ENCODE data around the gene LEAP2. TPM values are rescaled to one million over a fixed set of nuclear protein-coding genes. Genes with fewer than 3 reads are reported as not detected.
A peak's percentile ranks its signal among the peaks of the same experiment; 100 is the strongest.

The LEAP2 gene
- total and polyA plus RNA-seq, 5 donors: 0.76 to 1.9 (median 1.5) TPM

DNA sequence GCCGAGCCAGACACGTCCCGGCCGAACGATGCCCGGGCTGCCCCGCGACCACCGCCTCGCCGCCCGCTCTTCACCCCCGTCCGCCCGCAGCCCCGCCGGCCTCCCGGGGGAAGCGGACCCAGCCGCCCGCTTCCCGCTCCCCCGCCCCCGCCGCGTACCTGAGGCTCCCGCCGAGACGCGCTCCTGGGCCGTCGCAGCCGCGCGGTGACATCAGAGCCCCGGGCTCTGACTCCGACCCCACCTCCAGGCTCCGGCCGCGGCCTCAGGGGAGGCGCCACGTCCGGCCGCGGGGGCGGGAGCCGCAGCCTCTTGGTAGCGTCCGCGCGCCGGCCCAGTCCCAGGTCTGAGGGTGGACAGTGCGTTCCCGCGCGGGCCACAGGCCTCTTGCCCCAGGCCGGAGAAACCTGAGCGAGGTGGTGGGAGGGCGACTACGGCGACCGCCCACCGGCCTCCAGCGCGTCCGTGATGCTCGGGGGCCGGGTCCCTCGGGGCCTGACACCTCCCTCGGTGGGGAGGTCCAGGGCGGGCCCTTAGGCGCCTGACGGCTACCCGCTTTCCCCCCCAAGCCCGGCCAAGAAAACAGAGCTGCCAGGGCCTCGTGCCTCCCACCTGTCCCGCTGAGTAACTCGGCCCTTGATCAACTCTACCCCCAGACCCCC lies 42.9 kb upstream of the LEAP2 start, which contains the start of gene SHROOM1:
Gene SHROOM1, minus strand, starts transcription at position 212 of the 659 bp plus-strand sequence. CDS start 4,507 bp downstream, outside the sequence.
- WGBS: 6% methylated on average over 78 of the region's 78 CpGs
- Histone ChIP-seq H3K9me3 (ENCODE audit: control insufficient read depth, low read length) (no peaks in the 10 kb centered on the region), H3K4me3 (ENCODE audit: low read length) (peak within 1 kb of the TSS; percentile 49), H3K27me3 (ENCODE audit: control insufficient read depth, insufficient read depth) (no peaks in the 10 kb centered on the region), H3K27ac (ENCODE audit: low read length) (peak within 1 kb of the TSS; percentile 5), H3K4me1 (ENCODE audit: control insufficient read depth, insufficient read depth, low read length) (no peaks in the 10 kb centered on the region)
- intact Hi-C loops (cut with DNase I): loop anchor here in 1 of 4 donors (5.0 kb wide), 1 partner anchor 52 kb away; no protein-coding TSS in a partner anchor
- DNase-seq: peak; percentile 74 to 88 (median 85)
- ATAC-seq: peak; percentile 78 to 81

DNA sequence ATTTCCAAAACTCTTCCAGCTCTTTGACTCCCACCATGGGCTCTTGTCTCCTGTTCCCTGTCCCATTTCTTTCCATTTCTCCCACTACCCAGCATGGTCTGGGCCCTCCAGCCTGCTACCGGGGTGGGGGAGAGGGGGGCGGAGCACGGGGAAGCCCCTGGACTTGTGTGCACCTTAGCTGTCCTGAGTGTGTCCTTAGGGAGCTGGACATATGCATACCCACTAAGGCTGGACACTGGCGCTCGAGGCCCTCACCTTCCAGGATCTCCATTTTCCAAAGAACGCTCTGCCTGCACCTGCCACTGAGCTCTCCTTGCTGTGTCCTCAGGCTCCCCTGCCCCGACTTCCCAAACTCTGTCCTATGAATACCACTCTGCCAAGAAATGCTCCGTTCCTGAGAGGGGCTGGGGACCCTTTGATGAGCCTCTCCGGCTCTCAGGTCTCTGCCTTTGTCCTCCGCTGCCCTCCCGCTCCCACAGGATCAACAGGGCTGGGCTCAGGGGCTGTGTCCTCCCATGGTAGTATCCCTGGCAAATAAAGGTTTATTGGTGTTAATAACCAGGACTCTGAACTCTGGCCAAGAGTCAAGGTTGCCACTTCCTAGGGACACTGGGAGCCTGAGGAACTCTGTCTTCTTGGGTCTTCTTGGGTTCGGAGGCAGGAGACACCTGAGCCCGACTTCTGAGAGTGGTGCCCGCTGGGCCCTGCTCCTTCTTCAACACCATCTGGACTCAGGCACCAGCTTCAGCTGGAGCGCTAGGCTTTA lies 42.2 kb upstream of the LEAP2 start:
- intact Hi-C loops (cut with DNase I): loop anchor here in 1 of 4 donors (5.0 kb wide), 1 partner anchor 51 kb away; no protein-coding TSS in a partner anchor
- Histone ChIP-seq H3K27ac (ENCODE audit: low read length) (no peak overlapping the region), H3K27me3 (ENCODE audit: control insufficient read depth, insufficient read depth) (no peaks in the 10 kb centered on the region), H3K4me1 (ENCODE audit: control insufficient read depth, insufficient read depth, low read length) (no peaks in the 10 kb centered on the region), H3K9me3 (ENCODE audit: control insufficient read depth, low read length) (no peaks in the 10 kb centered on the region), H3K4me3 (ENCODE audit: low read length) (peak overlapping the region; percentile 49)
- WGBS: 82% methylated on average over 15 of the region's 15 CpGs
- DNase-seq (no peak), ATAC-seq (no peak)

DNA sequence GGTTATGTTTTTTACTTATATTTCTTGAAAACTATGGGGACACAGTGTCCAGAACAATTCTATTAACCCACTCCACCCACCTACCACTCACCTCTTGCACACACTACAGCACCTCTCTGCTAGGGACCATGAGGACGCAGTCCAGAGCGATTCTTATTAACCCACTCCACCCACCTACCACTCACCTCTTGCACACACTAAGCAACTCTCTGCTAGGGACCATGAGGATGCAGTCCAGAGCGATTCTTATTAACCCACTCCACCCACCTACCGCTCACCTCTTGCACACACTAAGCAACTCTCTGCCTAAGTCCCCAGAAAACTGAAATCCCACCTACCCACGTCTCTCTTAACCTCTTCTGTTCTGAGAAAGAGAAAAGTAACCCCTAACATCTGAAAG lies 40.9 kb upstream of the LEAP2 start:
- intact Hi-C loops (cut with DNase I): loop anchor here in 1 of 4 donors (5.0 kb wide), 1 partner anchor 50 kb away; no protein-coding TSS in a partner anchor
- no peak overlapping the region for H3K27ac ChIP-seq (ENCODE audit: low read length)
- H3K4me1 ChIP-seq (ENCODE audit: control insufficient read depth, insufficient read depth, low read length): no peaks in the 10 kb centered on the region
- H3K27me3 ChIP-seq (ENCODE audit: control insufficient read depth, insufficient read depth): no peaks in the 10 kb centered on the region
- no peak for ATAC-seq
- 88% methylated on average over 5 of the region's 5 CpGs for WGBS
- H3K9me3 ChIP-seq (ENCODE audit: control insufficient read depth, low read length): no peaks in the 10 kb centered on the region
- no peak overlapping the region for H3K4me3 ChIP-seq (ENCODE audit: low read length)
- no peak for DNase-seq

DNA sequence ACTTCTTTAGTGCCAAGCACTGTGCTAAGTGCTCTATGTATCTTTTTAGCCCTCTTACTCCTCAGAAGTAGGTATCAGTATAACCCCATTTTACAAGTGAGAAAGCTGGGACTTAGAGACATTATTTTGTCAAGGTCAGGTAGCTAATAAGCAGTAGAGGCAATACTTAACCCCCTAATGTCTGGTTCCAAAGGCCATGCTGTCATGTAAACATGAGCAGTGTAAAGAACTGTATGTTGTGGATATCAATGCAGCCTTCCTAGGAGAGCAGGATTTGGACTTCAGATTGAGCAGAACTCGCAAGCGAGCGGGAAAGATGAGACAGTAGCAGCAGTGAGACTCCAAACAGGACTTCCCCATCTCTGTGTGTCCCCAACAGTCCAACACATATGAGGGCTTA lies 39.4 kb upstream of the LEAP2 start:
- Histone ChIP-seq H3K27ac (ENCODE audit: low read length) (no peak overlapping the region), H3K9me3 (ENCODE audit: control insufficient read depth, low read length) (no peaks in the 10 kb centered on the region), H3K27me3 (ENCODE audit: control insufficient read depth, insufficient read depth) (no peaks in the 10 kb centered on the region), H3K4me3 (ENCODE audit: low read length) (no peak overlapping the region), H3K4me1 (ENCODE audit: control insufficient read depth, insufficient read depth, low read length) (no peaks in the 10 kb centered on the region)
- intact Hi-C loops (cut with DNase I): loop anchor here in 1 of 4 donors (5.0 kb wide), 1 partner anchor 48 kb away; no protein-coding TSS in a partner anchor
- ATAC-seq (no peak), DNase-seq (no peak)
- WGBS: 95% methylated on average over 3 of the region's 3 CpGs

DNA sequence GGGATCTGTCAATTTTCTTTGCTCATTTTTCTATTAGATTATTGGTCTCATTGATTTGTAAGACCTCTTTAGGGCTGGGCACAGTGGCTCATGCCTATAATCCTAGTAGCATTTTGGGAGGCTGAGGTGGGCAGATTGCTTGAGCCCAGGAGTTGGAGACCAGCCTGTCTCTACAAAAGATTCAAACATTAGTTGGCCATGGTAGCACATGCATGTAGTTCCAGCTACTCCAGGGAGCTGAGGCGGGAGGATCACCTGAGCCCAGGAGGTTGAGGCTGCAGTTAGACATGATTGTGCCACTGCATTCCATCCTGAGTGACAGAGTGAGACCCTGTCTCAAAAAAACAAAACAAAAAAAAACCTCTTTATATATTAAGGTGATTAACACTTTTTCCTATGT lies 36.6 kb upstream of the LEAP2 start:
- WGBS: 98% methylated on average over 1 of the region's 1 CpG

DNA sequence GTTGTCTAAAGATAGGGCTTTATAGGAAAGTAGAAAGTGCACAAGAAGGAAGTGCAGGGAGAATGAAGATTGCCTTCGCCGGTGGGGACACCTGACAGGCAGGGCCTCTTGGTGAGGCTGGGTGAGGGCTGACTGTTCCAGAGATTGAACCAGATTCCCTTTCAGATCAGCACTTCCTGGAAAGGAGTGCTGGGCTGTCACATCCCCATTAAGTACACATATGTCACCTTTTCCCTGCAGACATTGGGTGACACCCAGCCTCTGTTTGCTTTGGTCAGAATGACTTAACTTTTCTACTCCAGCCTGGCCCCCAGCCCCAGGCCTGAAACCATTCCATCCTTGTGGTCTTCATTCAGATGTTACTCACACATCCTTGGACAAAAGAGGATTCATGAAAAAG lies 35.6 kb upstream of the LEAP2 start:
- Histone ChIP-seq H3K4me1 (ENCODE audit: control insufficient read depth, insufficient read depth, low read length) (no peaks in the 10 kb centered on the region), H3K9me3 (ENCODE audit: control insufficient read depth, low read length) (no peaks in the 10 kb centered on the region), H3K27me3 (ENCODE audit: control insufficient read depth, insufficient read depth) (no peaks in the 10 kb centered on the region), H3K4me3 (ENCODE audit: low read length) (no peak overlapping the region), H3K27ac (ENCODE audit: low read length) (no peak overlapping the region)
- intact Hi-C loops (cut with DNase I): no loop called here
- no peak for ATAC-seq
- 77% methylated on average over 2 of the region's 2 CpGs for WGBS
- DNase-seq: no peak

More for the DNA sequence above, 36.6 kb upstream of the LEAP2 start:
- DNase-seq: no peak
- ATAC-seq: no peak
- Histone ChIP-seq H3K27ac (ENCODE audit: low read length) (no peak overlapping the region), H3K4me1 (ENCODE audit: control insufficient read depth, insufficient read depth, low read length) (no peaks in the 10 kb centered on the region), H3K4me3 (ENCODE audit: low read length) (no peak overlapping the region), H3K27me3 (ENCODE audit: control insufficient read depth, insufficient read depth) (no peaks in the 10 kb centered on the region), H3K9me3 (ENCODE audit: control insufficient read depth, low read length) (no peaks in the 10 kb centered on the region)
- intact Hi-C loops (cut with DNase I): no loop called here

DNA sequence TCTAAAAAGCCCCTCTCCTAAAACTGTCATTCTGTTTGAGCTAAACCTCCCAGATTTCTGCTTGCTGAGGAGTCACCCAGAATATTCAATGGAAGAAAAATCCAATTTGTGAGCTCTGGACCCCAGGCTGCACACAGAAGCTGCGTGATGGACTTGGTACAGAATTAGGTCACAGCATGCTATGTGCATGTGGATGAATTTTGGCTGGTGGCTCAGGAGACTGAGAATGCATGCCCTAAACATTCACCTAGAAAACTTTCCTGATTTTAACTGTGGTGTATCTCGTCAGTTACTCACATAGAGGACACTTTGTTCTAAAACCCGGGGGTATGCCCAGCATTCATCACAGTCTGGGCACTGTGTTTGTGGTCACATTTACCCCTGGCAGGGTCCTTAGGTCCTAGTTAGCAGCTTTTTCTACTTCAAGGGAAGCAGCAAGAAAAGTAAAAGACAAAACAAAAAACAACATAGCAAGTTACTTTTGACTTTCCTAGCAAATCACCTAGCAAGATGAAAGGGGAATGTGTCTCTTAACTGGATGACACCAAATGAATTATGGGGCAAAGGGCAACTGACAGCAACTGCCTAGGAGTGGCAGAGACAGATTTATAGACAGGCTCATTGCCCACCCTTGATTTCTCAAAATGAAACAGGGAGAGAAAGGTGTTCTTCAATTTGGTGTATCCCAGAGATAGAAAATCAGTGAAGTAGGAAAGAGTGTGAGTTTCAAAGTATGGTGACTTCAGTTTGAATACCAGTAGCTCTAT lies 34.8 kb upstream of the LEAP2 start:
- Histone ChIP-seq H3K4me3 (ENCODE audit: low read length) (no peak overlapping the region), H3K4me1 (ENCODE audit: control insufficient read depth, insufficient read depth, low read length) (no peaks in the 10 kb centered on the region), H3K27me3 (ENCODE audit: control insufficient read depth, insufficient read depth) (no peaks in the 10 kb centered on the region), H3K27ac (ENCODE audit: low read length) (no peak overlapping the region), H3K9me3 (ENCODE audit: control insufficient read depth, low read length) (no peaks in the 10 kb centered on the region)
- intact Hi-C loops (cut with DNase I): no loop called here
- DNase-seq (no peak), ATAC-seq (no peak)
- 87% methylated on average over 3 of the region's 3 CpGs for WGBS

DNA sequence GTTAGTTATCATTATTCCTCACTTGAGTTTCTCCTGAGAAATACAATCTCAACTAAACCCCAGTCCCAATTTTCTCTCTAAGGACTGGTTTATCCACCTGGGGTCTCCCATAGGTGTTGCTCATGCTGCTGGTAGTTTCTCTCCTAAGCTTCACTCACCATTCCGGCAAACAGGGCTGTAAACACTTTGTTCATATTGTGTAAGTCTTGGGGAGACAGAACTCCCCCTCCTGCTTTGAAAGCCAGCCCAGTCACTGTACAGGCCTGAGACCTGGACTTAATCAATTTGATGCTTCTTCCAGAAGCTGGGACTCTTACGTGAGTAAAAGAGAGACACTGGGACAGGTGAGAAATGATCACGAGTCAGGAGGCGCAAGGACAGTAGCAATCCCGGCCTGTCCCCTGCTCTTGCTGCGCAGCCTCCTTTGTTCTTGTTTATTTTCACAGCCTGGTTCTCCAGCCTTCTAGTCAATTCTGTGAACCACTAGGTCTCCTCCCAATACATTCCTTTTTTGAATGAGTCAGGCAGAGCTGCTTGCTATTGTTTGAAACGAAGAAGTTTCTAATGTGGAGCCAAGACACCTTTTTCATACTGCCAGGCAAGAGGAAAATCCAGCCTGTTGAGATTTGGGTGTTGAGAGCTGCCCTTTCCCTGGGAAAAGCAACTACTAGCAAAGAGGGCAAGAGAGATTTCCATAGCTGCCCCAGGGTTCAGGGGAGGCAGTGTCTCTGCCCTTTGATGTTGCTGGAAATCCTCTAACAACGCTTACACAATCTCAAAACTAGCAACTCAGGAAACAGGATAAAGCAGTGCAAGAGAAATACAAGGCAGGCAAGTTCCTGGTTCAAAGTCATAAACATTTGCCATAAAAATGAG lies 33.8 kb upstream of the LEAP2 start:
- H3K9me3 ChIP-seq (ENCODE audit: control insufficient read depth, low read length): no peaks in the 10 kb centered on the region
- 72% methylated on average over 8 of the region's 8 CpGs for WGBS
- DNase-seq (no peak), ATAC-seq (peak; percentile 59 to 73)
- H3K4me3 ChIP-seq (ENCODE audit: low read length): no peak overlapping the region
- no peaks in the 10 kb centered on the region for H3K4me1 ChIP-seq (ENCODE audit: control insufficient read depth, insufficient read depth, low read length)
- H3K27ac ChIP-seq (ENCODE audit: low read length): peak overlapping the region; percentile 78
- no peaks in the 10 kb centered on the region for H3K27me3 ChIP-seq (ENCODE audit: control insufficient read depth, insufficient read depth)
- intact Hi-C loops (cut with DNase I): no loop called here

DNA sequence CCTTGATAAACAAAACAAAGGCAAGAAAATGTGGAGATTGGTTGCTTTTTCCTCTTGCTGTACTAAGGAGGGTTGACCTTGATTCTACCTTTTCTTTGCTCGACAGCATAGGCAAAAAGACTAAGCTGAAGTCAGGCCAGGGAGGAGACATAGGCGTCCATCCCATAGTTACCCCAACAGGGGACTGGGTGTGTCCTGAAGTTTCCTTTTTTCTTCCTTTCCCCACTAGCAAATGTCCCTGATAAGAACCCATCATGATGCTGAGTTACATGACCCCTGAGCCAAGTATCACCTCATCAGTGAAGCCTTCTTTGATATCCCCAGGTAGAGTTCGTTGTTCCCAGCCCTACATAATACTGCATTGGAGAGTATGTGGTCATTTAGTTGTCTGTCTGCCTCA lies 33.2 kb upstream of the LEAP2 start:
- DNase-seq (no peak), ATAC-seq (no peak)
- Histone ChIP-seq H3K27me3 (ENCODE audit: control insufficient read depth, insufficient read depth) (no peaks in the 10 kb centered on the region), H3K9me3 (ENCODE audit: control insufficient read depth, low read length) (no peaks in the 10 kb centered on the region), H3K27ac (ENCODE audit: low read length) (no peak overlapping the region), H3K4me3 (ENCODE audit: low read length) (no peak overlapping the region), H3K4me1 (ENCODE audit: control insufficient read depth, insufficient read depth, low read length) (no peaks in the 10 kb centered on the region)
- intact Hi-C loops (cut with DNase I): no loop called here
- 60% methylated on average over 3 of the region's 3 CpGs for WGBS

DNA sequence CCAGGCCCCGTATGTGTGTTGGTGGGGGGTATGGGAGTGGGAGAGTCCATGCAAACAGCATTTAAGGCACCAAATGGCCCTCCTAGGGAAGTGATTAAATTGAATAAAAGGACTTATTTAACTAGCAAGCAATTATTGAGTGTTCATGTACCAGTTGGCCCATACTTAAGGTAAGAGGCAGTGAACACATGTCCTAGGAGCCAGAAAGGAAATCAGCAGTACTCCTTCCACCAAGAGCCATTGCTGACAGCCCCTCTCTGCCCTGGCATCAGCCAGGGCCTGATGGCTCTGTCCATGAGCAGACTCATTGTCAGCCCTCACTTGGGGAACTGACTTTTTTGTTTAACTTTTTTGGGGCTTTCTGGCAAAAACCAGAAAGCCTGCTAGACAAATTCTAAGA lies 32.6 kb upstream of the LEAP2 start:
- H3K4me1 ChIP-seq (ENCODE audit: control insufficient read depth, insufficient read depth, low read length): no peaks in the 10 kb centered on the region
- no peak overlapping the region for H3K4me3 ChIP-seq (ENCODE audit: low read length)
- H3K9me3 ChIP-seq (ENCODE audit: control insufficient read depth, low read length): no peaks in the 10 kb centered on the region
- intact Hi-C loops (cut with DNase I): no loop called here
- 60% methylated on average over 1 of the region's 1 CpG for WGBS
- no peaks in the 10 kb centered on the region for H3K27me3 ChIP-seq (ENCODE audit: control insufficient read depth, insufficient read depth)
- no peak for DNase-seq
- no peak overlapping the region for H3K27ac ChIP-seq (ENCODE audit: low read length)
- no peak for ATAC-seq
